ENCODE data around the gene GSTM5.
"Not testable (repeated sequence)": the region's sequence is repeated elsewhere in the genome, so short reads cannot be mapped to it uniquely, and the experiment has no call there.

The GSTM5 gene

GRCh38 chr1:109697861-109698260 is 14.2 kb upstream of the GSTM5 start:
- DNase-seq = not testable (repeated sequence)

DNA sequence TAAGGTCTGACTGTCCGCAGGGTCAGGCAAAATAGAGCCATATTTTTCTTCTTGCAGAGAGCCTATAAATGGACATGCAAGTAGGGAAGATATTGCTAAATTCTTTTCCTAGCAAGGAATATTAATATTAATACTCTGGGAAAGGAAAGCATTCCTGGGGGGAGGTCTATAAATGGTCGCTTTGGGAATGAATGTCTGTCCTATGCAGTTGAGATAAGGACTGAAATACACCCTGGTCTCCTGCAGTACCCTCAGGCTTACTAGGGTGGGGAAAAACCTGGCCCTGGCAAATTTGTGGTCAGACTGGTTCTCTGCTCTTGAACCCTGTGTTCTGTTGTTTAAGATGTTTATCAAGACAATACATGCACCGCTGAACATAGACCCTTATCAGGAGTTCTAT is 9.1 kb upstream of the GSTM5 start:
- DNase-seq = not testable (repeated sequence)

DNA sequence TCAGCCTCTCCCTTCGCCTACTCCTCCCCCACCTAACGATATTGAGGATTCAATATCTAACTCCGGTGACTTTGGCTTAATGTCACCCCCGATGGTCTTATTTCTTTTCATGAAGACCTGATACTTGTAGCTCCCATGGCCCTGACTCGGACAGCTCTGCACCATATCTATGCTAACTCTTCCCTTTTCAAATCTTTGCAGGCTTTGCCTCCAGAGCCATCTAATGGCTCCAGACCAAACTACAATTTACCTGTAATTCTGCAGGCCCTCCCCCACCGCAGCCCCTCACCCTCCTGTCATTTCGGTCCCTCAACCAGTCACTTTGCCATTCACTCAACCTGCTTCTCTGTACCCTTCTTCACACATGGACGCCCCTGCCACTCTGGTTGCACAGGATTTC is 7.9 kb upstream of the GSTM5 start:
- no peak for DNase-seq

DNA sequence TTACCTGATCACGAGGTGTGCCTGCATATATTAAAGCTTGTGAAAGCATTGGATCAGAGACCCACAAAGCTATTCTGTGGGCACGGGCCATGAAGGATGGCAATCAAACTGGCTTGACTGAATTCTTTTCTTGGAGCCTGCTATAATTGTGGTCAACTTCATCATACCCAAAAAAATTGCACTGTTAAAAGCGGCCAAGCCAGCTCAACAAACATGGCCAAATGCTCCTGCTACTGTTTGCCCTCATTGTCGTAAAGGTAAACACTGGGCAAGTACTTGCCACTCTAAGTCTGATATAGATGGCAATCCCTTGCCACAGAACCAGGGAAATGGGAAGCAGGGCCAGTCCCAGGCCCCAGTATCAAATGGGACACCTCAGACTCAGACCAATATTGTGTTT is 6.6 kb upstream of the GSTM5 start:
- no peak for DNase-seq

DNA sequence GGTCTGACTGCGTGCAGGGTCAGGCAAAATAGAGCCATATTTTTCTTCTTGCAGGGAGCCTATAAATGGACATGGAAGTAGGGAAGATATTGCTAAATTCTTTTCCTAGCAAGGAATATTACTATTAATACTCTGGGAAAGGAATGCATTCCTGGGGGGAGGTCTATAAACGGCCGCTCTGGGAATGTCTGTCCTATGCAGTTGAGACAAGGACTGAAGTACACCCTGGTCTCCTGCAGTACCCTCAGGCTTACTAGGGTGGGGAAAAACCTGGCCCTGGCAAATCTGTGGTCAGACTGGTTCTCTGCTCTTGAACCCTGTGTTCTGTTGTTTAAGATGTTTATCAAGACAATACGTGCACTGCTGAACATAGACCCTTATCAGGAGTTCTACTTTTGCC is 3.1 kb upstream of the GSTM5 start:
- DNase-seq = not testable (repeated sequence)

- not testable (repeated sequence) for DNase-seq
These were observed 2.2 kb upstream of the GSTM5 start for GRCh38 chr1:109709822-109710221.

DNA sequence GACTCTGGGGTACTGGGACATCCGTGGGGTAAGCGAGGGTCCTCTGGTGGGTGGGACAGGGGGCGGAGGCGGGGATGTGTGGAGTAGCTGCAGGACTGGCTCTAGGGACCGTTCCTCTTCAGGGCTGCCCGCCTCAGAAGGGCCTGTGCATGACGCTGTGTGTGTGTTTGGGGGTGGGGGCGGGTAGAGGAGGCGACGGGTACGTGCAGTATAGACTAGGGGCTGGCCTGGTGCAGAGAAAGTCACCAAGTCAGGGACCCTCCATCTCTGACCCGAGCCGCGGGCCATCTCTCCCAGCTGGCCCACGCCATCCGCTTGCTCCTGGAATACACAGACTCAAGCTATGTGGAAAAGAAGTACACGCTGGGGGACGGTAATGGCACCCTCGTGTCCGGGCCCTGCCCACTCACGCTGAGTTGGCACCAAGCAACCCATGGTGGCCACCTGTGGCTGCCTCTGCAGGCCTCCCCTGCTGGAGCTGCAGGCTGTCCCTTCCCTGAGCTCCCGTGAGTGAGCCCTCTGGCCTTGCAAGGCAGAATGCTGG is 342 bp downstream of the GSTM5 start:
- DNase-seq = no peak

DNA sequence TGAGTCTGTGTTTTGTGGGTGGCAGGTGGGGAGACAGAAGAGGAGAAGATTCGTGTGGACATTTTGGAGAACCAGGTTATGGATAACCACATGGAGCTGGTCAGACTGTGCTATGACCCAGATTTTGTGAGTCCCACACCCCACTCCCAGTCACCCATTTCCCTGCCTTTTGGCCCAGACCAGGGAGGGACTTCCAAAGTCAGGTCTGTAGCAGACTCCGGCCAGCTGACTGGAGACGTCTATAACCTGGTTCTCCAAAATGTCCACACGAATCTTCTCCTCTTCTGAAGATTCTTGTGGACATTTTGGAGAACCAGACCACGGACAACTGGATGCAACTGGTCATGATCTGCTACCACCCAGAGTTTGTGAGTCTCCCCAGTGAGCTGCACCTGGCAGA is 1.6 kb downstream of the GSTM5 start:
- no peak for DNase-seq

- DNase-seq = no peak
These were observed 2.8 kb downstream of the GSTM5 start for GRCh38 chr1:109714661-109715372.

- no peak for DNase-seq
These were observed 4.1 kb downstream of the GSTM5 start for GRCh38 chr1:109716121-109716520.

GRCh38 chr1:109716570-109717090 is 4.6 kb downstream of the GSTM5 start:
- no peak for DNase-seq

GRCh38 chr1:109717729-109718128 is 5.7 kb downstream of the GSTM5 start:
- DNase-seq = no peak

GRCh38 chr1:109718495-109718894 is 6.4 kb downstream of the GSTM5 start:
- DNase-seq = no peak

GRCh38 chr1:109719337-109719837 is 7.3 kb downstream of the GSTM5 start:
- no peak for DNase-seq

- no peak for DNase-seq
These were observed 9.0 kb downstream of the GSTM5 start for GRCh38 chr1:109721042-109721441.

GRCh38 chr1:109721971-109722370 is 9.9 kb downstream of the GSTM5 start:
- no peak for DNase-seq

DNA sequence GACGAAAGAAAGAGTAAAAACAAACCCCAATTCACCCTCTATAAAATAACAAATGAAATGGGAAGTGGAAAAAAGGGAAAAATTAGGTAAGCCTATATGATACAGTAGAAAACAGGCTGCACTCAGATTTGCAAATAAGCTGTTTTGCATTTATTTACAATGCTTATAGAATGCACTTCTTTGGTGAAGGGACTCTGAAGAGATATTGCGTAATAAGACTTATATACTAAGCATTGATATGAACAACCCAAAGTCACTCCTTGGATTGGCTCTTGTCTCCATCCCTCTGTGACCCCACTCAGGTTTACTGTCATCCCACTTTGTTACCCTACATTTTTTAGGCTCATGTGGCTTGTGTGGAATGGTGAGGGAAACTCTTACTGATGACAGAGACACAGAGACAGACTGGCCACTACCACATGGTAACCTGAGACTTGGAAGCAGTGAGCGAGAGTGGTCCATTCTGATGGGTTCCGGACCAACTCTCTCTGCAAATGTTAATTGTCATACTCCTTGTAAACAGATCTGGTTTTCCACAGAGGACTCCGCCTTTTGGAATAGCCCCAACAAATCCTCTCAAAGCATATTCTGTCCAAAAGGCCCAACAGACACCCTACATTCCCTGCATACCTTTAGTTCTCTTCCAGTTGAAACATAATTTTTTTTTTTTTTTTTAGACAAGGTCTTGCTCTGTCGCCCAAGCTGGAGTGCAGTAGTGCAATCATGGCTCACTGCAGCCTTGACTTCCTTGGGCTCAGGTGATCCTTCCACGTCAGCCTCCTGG is 11.0 kb downstream of the GSTM5 start:
- no peak for DNase-seq

- DNase-seq = no peak
These were observed 12.9 kb downstream of the GSTM5 start for GRCh38 chr1:109724933-109725332.

- DNase-seq = no peak
These were observed 13.5 kb downstream of the GSTM5 start for GRCh38 chr1:109725510-109725909.

GRCh38 chr1:109726007-109726406 is 14.0 kb downstream of the GSTM5 start:
- no peak for DNase-seq

DNA sequence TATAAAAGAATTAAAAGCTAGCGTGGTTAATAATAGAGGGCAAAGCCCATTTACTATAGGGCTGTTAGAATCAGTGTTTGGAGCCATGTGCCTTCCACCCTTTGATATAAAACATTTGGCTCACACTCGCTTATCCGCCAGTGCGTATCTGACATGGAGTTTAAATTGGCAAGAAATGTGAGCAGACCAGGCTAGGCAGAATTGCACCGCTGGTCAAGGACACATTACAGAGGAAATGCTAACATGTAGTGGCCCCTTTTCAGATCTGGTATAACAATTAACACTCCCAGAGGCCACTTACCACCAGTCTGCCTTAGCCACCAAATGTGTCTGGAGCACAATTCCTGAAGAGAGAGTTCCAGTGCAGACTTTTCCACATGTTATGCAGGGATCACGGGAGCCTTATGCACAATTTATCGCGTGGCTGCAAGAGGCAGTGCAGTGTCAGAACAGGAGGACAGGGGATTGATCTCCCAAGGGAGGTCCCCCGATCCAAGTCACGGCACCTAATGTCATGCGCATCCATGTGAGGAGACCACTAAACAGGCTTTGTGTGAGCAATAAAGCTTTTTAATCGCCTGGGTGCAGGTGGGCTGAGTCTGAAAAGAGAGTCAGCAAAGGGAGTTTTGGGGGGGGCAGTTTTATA is 14.8 kb downstream of the GSTM5 start:
- DNase-seq = no peak

DNA sequence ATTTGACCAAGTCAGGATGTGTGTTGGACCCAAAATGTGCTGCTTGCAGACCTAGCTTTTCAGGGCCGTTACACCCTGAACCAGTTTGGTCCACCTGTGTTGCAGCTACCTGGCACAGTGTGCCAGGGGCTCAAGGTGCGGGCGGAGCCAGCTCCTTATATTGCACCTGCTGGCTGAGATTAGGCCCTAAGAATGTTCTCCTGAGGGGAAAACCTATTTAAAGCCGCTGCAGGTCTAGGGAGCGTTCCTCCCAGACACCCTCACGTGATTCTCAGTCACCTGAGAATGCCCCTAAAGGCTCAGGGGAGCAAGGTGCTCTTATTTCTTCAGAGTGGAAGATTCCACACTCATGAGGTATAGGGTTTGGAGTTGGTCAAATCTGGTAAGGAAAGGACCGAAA is 16.8 kb downstream of the GSTM5 start:
- no peak for DNase-seq

GRCh38 chr1:109730666-109731065 is 18.6 kb downstream of the GSTM5 start:
- DNase-seq = no peak

All from T1000 (cell line).